K562 (cell line): ENCODE measurements around the gene CD22. TPM values are rescaled to one million over a fixed set of nuclear protein-coding genes. Genes with fewer than 3 reads are reported as not detected.

ENCODE experiments used
- HDAC1 ChIP-seq, 2 experiments: fragments of 450-650 bp; IDR thresholded peaks; 2 replicates each; pipeline ENCODE4 v1.6.1; 2016 to 2017; ENCODE audit warnings: inconsistent platforms in 1 of 2, mild to moderate bottlenecking in 1 of 2, moderate library complexity in 1 of 2
- L3MBTL2 ChIP-seq: fragments of 450-650 bp; IDR thresholded peaks from 2 replicates; pipeline ENCODE4 v1.6.1; 2016; ENCODE audit warnings: mild to moderate bottlenecking, moderate library complexity
- MAZ ChIP-seq, 2 experiments: fragments of 450-650 bp in 1 of 2; sonication (generic) in 1 of 2; formaldehyde crosslinking; IDR thresholded peaks in 1 of 2; conservative IDR thresholded peaks in 1 of 2; 2 replicates each; pipeline versions ENCODE4 v1.4.0 to v1.5.0; 2020; ENCODE audit warnings: mild to moderate bottlenecking in 1 of 2, missing genetic modification reagents in 1 of 2
- POLR2AphosphoS5 ChIP-seq: IDR thresholded peaks from 2 replicates; pipeline ENCODE4 v1.6.1; 2011; ENCODE audit warnings: mild to moderate bottlenecking, low read depth, low read length, moderate library complexity; ENCODE audit not compliant: control insufficient read depth, insufficient read depth
- SOX6 ChIP-seq: fragments of 450-650 bp; IDR thresholded peaks from 2 replicates; pipeline ENCODE4 v1.6.1; 2014; ENCODE audit warnings: mild to moderate bottlenecking
- SRSF7 ChIP-seq: fragments of 200-400 bp; formaldehyde crosslinking; optimal IDR thresholded peaks from 2 replicates; pipeline ENCODE3; 2017; ENCODE audit warnings: mild to moderate bottlenecking, low read depth, low read length
- TAF7 ChIP-seq: fragments of 450-650 bp; IDR thresholded peaks from 2 replicates; pipeline ENCODE4 v1.6.1; 2016; ENCODE audit warnings: missing genetic modification characterization, missing compliant biosample characterization
- polyA plus RNA-seq, 8 experiments: library from polyadenylated mRNA; depleted of rRNA in 4 of 8; stranded (reverse) in 5 of 8; unstranded in 3 of 8; fragments of >200 nt; fragmentation: Nextera tagmentation in 2 of 8; fragmentation: Illumina TruSeq in 1 of 8; extraction: Ambion mirVana in 2 of 8; extraction: Trizol in 1 of 8; gene quantifications; 2 replicates each; pipeline versions ENCODE4 v1.2.1 to v1.2.3, GENCODE V29; 2011 to 2014; ENCODE audit warnings: inconsistent platforms in 1 of 8, missing spikeins in 1 of 8
- total RNA-seq, 7 experiments: library from RNA; depleted of rRNA in 6 of 7; stranded (reverse); fragments of >200 nt in 6 of 7; fragmentation: Illumina TruSeq in 2 of 7; extraction: Trizol in 2 of 7; gene quantifications; 2 replicates each; pipeline versions ENCODE4 v1.2.1 to v1.2.3, GENCODE V29; 2011 to 2021; ENCODE audit warnings: low replicate concordance in 1 of 7
- TF ChIP-seq, protein P1 (sequence below), 2 experiments: fragments of 450-650 bp; formaldehyde crosslinking in 1 of 2; IDR thresholded peaks; 2 replicates each; pipeline versions ENCODE4 v1.4.0 to v1.6.1; 2014 to 2020; ENCODE audit warnings: mild to moderate bottlenecking in 2 of 2, borderline replicate concordance in 1 of 2, low read depth in 1 of 2
- TF ChIP-seq, protein P2 (sequence below): fragments of 250-450 bp; sonication (Bioruptor Pico); IDR thresholded peaks from 2 replicates; pipeline ENCODE4 v1.4.0; 2020; ENCODE audit warnings: mild to moderate bottlenecking, moderate library complexity
- TF ChIP-seq, protein P3 (sequence below): sonication (generic); formaldehyde crosslinking; IDR thresholded peaks from 2 replicates; pipeline ENCODE4 v1.8.1; 2023; ENCODE audit warnings: mild to moderate bottlenecking, missing genetic modification reagents

The CD22 gene
- total and polyA plus RNA-seq, 9 of the 15 experiments (the other 6 are each of a cell fraction or from before 2014, with no cell fraction given): 0.29 to 5.0 (median 3.5) TPM

DNA sequence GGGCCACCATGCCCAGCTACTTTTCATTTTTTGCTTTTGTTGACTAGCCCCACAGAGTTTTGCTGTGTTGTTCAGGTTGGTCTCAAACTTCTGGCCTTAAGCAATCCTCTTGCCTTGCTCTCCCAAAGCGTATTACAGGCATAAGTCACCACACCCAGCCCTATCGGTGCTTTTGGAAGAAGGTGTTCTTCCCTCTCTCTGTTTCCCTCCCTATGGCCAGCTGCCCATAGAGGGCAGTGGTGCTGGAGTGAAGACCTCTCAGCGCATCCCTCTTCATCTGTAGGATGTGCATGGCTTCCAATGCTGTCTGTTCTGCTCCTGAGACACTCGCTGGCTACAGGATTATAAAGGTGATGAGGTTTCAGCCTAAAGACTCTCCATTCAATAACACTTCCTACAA, 1.3 kb upstream of the CD22 start (continued):
- TF ChIP-seq, protein P1, sequence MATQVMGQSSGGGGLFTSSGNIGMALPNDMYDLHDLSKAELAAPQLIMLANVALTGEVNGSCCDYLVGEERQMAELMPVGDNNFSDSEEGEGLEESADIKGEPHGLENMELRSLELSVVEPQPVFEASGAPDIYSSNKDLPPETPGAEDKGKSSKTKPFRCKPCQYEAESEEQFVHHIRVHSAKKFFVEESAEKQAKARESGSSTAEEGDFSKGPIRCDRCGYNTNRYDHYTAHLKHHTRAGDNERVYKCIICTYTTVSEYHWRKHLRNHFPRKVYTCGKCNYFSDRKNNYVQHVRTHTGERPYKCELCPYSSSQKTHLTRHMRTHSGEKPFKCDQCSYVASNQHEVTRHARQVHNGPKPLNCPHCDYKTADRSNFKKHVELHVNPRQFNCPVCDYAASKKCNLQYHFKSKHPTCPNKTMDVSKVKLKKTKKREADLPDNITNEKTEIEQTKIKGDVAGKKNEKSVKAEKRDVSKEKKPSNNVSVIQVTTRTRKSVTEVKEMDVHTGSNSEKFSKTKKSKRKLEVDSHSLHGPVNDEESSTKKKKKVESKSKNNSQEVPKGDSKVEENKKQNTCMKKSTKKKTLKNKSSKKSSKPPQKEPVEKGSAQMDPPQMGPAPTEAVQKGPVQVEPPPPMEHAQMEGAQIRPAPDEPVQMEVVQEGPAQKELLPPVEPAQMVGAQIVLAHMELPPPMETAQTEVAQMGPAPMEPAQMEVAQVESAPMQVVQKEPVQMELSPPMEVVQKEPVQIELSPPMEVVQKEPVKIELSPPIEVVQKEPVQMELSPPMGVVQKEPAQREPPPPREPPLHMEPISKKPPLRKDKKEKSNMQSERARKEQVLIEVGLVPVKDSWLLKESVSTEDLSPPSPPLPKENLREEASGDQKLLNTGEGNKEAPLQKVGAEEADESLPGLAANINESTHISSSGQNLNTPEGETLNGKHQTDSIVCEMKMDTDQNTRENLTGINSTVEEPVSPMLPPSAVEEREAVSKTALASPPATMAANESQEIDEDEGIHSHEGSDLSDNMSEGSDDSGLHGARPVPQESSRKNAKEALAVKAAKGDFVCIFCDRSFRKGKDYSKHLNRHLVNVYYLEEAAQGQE (IDR thresholded peaks at IDR 0.05; ENCODE audit: borderline replicate concordance): peak; percentile 64
- TF ChIP-seq, protein P1 (CRISPR knock-in tag; IDR thresholded peaks at IDR 0.05; ENCODE audit: low read depth): no peak
- TF ChIP-seq TAF7 (tag) (no peak), MAZ (CRISPR knock-in tag; conservative IDR thresholded peaks at IDR 0.05 in 1 of 2, IDR thresholded peaks at IDR 0.05 in 1 of 2) (peak in 1 of 2 experiments; percentile 39; a peak in 1 of 4 replicates), SRSF7 (no peak), HDAC1 (IDR thresholded peaks at IDR 0.05) (peak in 1 of 2 experiments; percentile 49; a peak in 2 of 4 replicates), POLR2AphosphoS5 (no peak), SOX6 (peak; percentile 29; the same call in 1 of the 2 replicates), L3MBTL2 (no peak)
- TF ChIP-seq, protein P2, sequence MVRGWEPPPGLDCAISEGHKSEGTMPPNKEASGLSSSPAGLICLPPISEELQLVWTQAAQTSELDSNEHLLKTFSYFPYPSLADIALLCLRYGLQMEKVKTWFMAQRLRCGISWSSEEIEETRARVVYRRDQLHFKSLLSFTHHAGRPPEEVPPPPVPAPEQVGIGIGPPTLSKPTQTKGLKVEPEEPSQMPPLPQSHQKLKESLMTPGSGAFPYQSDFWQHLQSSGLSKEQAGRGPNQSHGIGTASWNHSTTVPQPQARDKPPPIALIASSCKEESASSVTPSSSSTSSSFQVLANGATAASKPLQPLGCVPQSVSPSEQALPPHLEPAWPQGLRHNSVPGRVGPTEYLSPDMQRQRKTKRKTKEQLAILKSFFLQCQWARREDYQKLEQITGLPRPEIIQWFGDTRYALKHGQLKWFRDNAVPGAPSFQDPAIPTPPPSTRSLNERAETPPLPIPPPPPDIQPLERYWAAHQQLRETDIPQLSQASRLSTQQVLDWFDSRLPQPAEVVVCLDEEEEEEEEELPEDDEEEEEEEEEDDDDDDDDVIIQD (CRISPR knock-in tag): no peak
- TF ChIP-seq, protein P3, sequence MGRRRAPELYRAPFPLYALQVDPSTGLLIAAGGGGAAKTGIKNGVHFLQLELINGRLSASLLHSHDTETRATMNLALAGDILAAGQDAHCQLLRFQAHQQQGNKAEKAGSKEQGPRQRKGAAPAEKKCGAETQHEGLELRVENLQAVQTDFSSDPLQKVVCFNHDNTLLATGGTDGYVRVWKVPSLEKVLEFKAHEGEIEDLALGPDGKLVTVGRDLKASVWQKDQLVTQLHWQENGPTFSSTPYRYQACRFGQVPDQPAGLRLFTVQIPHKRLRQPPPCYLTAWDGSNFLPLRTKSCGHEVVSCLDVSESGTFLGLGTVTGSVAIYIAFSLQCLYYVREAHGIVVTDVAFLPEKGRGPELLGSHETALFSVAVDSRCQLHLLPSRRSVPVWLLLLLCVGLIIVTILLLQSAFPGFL (CRISPR knock-in tag): no peak
